ENCODE data around the gene NFE2L2. TPM values are rescaled to one million over a fixed set of nuclear protein-coding genes. Genes with fewer than 3 reads are reported as not detected.

The NFE2L2 gene
- total and polyA plus RNA-seq, 9 of the 15 experiments (the other 6 are each of a cell fraction or from before 2014, with no cell fraction given), result 29.3 to 120 (median 59.3) TPM

DNA sequence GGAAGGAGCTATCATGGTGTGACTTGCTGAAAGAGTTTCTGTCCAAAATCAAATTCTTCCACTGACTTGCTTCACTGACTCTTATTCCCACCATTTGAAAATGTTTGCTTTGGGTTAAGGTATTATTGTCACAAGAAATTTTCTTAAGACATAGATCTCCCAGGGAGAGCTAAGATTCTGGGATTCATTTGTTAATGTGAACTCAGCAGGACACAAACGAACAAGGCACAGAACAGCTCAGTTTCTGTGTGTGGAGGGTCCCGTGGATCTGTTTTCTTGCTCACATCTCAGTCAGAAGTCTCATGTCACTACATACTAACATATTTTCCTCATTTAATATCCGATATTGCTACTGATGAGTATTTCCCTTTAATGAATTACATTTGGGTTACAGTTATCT lies 60.1 kb downstream of the NFE2L2 start (continued):
- TF ChIP-seq, protein P1, sequence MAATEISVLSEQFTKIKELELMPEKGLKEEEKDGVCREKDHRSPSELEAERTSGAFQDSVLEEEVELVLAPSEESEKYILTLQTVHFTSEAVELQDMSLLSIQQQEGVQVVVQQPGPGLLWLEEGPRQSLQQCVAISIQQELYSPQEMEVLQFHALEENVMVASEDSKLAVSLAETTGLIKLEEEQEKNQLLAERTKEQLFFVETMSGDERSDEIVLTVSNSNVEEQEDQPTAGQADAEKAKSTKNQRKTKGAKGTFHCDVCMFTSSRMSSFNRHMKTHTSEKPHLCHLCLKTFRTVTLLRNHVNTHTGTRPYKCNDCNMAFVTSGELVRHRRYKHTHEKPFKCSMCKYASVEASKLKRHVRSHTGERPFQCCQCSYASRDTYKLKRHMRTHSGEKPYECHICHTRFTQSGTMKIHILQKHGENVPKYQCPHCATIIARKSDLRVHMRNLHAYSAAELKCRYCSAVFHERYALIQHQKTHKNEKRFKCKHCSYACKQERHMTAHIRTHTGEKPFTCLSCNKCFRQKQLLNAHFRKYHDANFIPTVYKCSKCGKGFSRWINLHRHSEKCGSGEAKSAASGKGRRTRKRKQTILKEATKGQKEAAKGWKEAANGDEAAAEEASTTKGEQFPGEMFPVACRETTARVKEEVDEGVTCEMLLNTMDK (IDR thresholded peaks at IDR 0.05; ENCODE audit: borderline replicate concordance, insufficient read depth, low read depth, low read length, poor library complexity, severe bottlenecking), result no peak
- TF ChIP-seq NR4A1 (CRISPR knock-in tag; IDR thresholded peaks at IDR 0.05), result no peak
- no peak for TF ChIP-seq NR4A1 (tag; IDR thresholded peaks at IDR 0.05)
- TF ChIP-seq BACH1 (tag; IDR thresholded peaks at IDR 0.05), result no peak
- TF ChIP-seq ERF (CRISPR knock-in tag; IDR thresholded peaks at IDR 0.05), result no peak
- no peak for TF ChIP-seq TSC22D4 (tag; IDR thresholded peaks at IDR 0.05)

GRCh38 chr2:177201919-177202346 lies 62.6 kb downstream of the NFE2L2 start:
- DNase-seq (ENCODE audit: extremely low read depth in 1 of 4, low spot score in 3 of 4), result no peak
- H3K27ac ChIP-seq (ENCODE audit: extremely low read depth, low read depth, low read length), result no peak overlapping the region
- in situ Hi-C loops (cut with MboI) (no loop called here), intact Hi-C loops (cut with micrococcal nuclease) (no loop called here)
- no peak overlapping the region for H3K4me3 ChIP-seq
- H3K27me3 ChIP-seq (ENCODE audit: control insufficient read depth in 2 of 2, insufficient read depth in 2 of 2, low read length in 2 of 2), result no peaks in the 10 kb centered on the region
- 33% methylated on average over 3 of the region's 3 CpGs for WGBS (ENCODE audit: insufficient coverage, low coverage, missing lambda C conversion rate)
- H3K9me1 ChIP-seq (ENCODE audit: control insufficient read depth, insufficient read depth, low read length), result no peaks in the 10 kb centered on the region
- no peak overlapping the region for H3K4me2 ChIP-seq (ENCODE audit: insufficient read depth, low read length)
- H3K36me3 ChIP-seq (ENCODE audit: control insufficient read depth, insufficient read depth, low read length), result no peaks in the 10 kb centered on the region
- ChIA-PET POLR2A (interaction anchor here (0.7 to 2.9 kb wide), 5 partner anchors 10 to 94 kb away, joined by 3 to 33 read pairs (median 3); partner anchors contain the start of gene HNRNPA3), CTCF (ENCODE audit: low intra/inter-chr PET ratio) (no interaction called here)
- no peaks in the 10 kb centered on the region for H3K79me2 ChIP-seq (ENCODE audit: control insufficient read depth, insufficient read depth, low read length)
- TF ChIP-seq ZNF184 (CRISPR knock-in tag; IDR thresholded peaks at IDR 0.05), result no peak
- peak; percentile 48 for TF ChIP-seq PKNOX1 (IDR thresholded peaks at IDR 0.05)
- no peak for TF ChIP-seq DIDO1 (tag; IDR thresholded peaks at IDR 0.05; ENCODE audit: low read depth)
- no peaks in the 10 kb centered on the region for H4K20me1 ChIP-seq (replicated peaks; ENCODE audit: control insufficient read depth, insufficient read depth, low read length)
- peak; percentile 34; the same call in 2 of the 3 replicates for ATAC-seq
- H3K9ac ChIP-seq (ENCODE audit: insufficient read depth in 1 of 2, low read depth in 2 of 2, low read length in 2 of 2), result peak overlapping the region in 1 of 2 experiments; percentile 62; a peak in 1 of 4 replicates
- peaks cover 0 to 6% of the 10 kb centered on the region in 2 experiments; a peak in 1 of 5 replicates for H3K4me1 ChIP-seq (replicated peaks in 1 of 2; ENCODE audit: control insufficient read depth in 2 of 2, insufficient read depth in 2 of 2, low read length in 2 of 2)
- H2AFZ ChIP-seq (ENCODE audit: low read depth, low read length), result no peak overlapping the region
- no peak for FAIRE-seq
- no TSS peak for BruUV-seq (replicated peaks)
- H3K9me3 ChIP-seq (replicated peaks; ENCODE audit: control insufficient read depth, insufficient read depth, low read depth, low read length), result no peaks in the 10 kb centered on the region

All from K562 (cell line).